Upper lobe of left lung (tissue), 4 donors: ENCODE results near the gene TOR1B.

ENCODE experiments used
- CTCF ChIP-seq, 6 experiments: fragments of 450-650 bp in 4 of 6; fragments of 200-600 bp in 2 of 6; sonication (generic) in 2 of 6; IDR thresholded peaks; one replicate each; pipeline ENCODE4 v1.5.1; 2016 to 2019; ENCODE audit warnings: antibody characterized with exemption in 6 of 6
- POLR2A ChIP-seq, 4 donors: fragments of 450-650 bp; IDR thresholded peaks; one replicate each; pipeline ENCODE4 v1.5.1; 2016 to 2017; ENCODE audit warnings: antibody characterized with exemption in 4 of 4, mild to moderate bottlenecking in 2 of 4
- POLR2AphosphoS5 ChIP-seq, 2 donors: sonication (generic); formaldehyde crosslinking; IDR thresholded peaks; one replicate each; pipeline ENCODE4 v1.5.1; 2017; ENCODE audit warnings: antibody characterized with exemption in 2 of 2

- TF ChIP-seq CTCF (IDR thresholded peaks at IDR 0.05) = no peak
- TF ChIP-seq POLR2AphosphoS5 (IDR thresholded peaks at IDR 0.05) = no peak
- no peak for TF ChIP-seq POLR2A (IDR thresholded peaks at IDR 0.05)
Measured at GRCh38 chr9:129781131-129781530, 21.9 kb upstream of the TOR1B start.
